ENCODE measurements around the gene TNN. TPM values are rescaled to one million over a fixed set of nuclear protein-coding genes. Genes with fewer than 3 reads are reported as not detected.

Gene TNN
- total and polyA plus RNA-seq, 2 donors (not counting 1 experiment from before 2014, with no cell fraction given), result not detected

DNA sequence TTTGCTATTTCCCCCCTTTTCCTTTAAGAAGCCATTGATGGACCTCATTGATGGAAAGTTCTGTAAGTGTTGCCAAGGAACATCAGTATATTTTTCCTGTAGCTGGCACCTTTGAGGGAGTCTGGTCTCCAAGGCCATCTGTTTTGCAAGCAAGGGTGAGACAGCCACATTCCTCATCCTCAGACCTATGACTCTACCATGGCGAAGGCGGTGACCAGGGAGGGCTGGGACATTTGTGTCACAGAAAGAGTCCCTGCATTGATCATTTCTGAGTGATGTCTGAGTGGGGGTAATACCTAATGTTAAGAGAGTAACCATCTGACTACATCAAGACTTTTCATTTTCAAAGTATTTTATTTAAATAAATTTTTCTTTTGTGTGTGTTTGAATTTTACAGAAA lies 89.6 kb downstream of the TNN start:
- H3K4me3 ChIP-seq (replicated peaks in 1 of 4; ENCODE audit: control extremely low read depth in 1 of 4, insufficient read depth in 1 of 4, low read depth in 3 of 4, low read length in 4 of 4), result no peak overlapping the region
- TF ChIP-seq, protein P1, sequence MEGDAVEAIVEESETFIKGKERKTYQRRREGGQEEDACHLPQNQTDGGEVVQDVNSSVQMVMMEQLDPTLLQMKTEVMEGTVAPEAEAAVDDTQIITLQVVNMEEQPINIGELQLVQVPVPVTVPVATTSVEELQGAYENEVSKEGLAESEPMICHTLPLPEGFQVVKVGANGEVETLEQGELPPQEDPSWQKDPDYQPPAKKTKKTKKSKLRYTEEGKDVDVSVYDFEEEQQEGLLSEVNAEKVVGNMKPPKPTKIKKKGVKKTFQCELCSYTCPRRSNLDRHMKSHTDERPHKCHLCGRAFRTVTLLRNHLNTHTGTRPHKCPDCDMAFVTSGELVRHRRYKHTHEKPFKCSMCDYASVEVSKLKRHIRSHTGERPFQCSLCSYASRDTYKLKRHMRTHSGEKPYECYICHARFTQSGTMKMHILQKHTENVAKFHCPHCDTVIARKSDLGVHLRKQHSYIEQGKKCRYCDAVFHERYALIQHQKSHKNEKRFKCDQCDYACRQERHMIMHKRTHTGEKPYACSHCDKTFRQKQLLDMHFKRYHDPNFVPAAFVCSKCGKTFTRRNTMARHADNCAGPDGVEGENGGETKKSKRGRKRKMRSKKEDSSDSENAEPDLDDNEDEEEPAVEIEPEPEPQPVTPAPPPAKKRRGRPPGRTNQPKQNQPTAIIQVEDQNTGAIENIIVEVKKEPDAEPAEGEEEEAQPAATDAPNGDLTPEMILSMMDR (conservative IDR thresholded peaks at IDR 0.05 in 1 of 2, IDR thresholded peaks at IDR 0.05 in 1 of 2; ENCODE audit: low read depth in 1 of 2, low read length in 2 of 2), result no peak
- no peak for TF ChIP-seq EZH2 (IDR thresholded peaks at IDR 0.05; ENCODE audit: low read length, missing control alignments)
- H3K27me3 ChIP-seq (ENCODE audit: control insufficient read depth, insufficient read depth, low read length), result no peaks in the 10 kb centered on the region
- no peak overlapping the region for H3K9ac ChIP-seq (ENCODE audit: insufficient read depth, low read length)
- H2AFZ ChIP-seq (ENCODE audit: low read length), result no peak overlapping the region
- no peaks in the 10 kb centered on the region for H4K20me1 ChIP-seq (ENCODE audit: control insufficient read depth, extremely low read depth, insufficient read depth, low read length)
- no peaks in the 10 kb centered on the region for H3K79me2 ChIP-seq (ENCODE audit: control insufficient read depth, insufficient read depth, low read length)
- no peak for DNase-seq (ENCODE audit: low read depth in 2 of 2)
- no peaks in the 10 kb centered on the region for H3K36me3 ChIP-seq (ENCODE audit: control insufficient read depth, insufficient read depth, low read length)
- no peaks in the 10 kb centered on the region for H3K4me1 ChIP-seq (ENCODE audit: control insufficient read depth, extremely low read depth, insufficient read depth, low read length)
- no peak overlapping the region for H3K27ac ChIP-seq (ENCODE audit: insufficient read depth, low read length)
- no peak overlapping the region for H3K4me2 ChIP-seq (ENCODE audit: extremely low read depth, insufficient read depth, low read length)
- H3K9me3 ChIP-seq (ENCODE audit: control insufficient read depth, insufficient read depth, low read depth, low read length), result no peaks in the 10 kb centered on the region

DNA sequence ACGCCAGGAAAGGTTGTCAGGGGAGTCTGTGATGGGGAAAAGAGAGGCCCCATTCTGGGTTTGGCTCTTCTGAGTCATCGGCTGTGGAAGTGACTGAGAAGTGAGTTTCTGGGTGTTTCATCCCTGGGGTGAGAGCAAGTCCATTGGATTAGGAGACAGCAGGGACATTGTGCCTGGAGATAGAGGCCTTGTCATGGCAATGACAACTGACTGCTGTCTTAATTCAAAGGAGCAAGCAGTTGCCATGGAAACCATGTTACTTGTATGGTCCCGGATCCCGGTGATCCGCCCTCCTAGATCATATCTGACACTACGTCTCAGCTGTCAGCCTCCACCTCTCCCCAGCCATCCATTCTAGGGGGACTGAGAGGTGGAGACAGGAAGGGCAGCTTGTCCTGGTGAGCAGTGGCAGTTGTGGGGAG lies 90.5 kb downstream of the TNN start:
- no peaks in the 10 kb centered on the region for H3K4me1 ChIP-seq (ENCODE audit: control insufficient read depth, extremely low read depth, insufficient read depth, low read length)
- H3K27me3 ChIP-seq (ENCODE audit: control insufficient read depth, insufficient read depth, low read length), result no peaks in the 10 kb centered on the region
- TF ChIP-seq EZH2 (IDR thresholded peaks at IDR 0.05; ENCODE audit: low read length, missing control alignments), result no peak
- TF ChIP-seq, protein P1 (conservative IDR thresholded peaks at IDR 0.05 in 1 of 2, IDR thresholded peaks at IDR 0.05 in 1 of 2; ENCODE audit: low read depth in 1 of 2, low read length in 2 of 2), result no peak
- H3K9me3 ChIP-seq (ENCODE audit: control insufficient read depth, insufficient read depth, low read depth, low read length), result no peaks in the 10 kb centered on the region
- H2AFZ ChIP-seq (ENCODE audit: low read length), result no peak overlapping the region
- H3K27ac ChIP-seq (ENCODE audit: insufficient read depth, low read length), result no peak overlapping the region
- H3K4me3 ChIP-seq (replicated peaks in 1 of 4; ENCODE audit: control extremely low read depth in 1 of 4, insufficient read depth in 1 of 4, low read depth in 3 of 4, low read length in 4 of 4), result no peak overlapping the region
- no peaks in the 10 kb centered on the region for H3K36me3 ChIP-seq (ENCODE audit: control insufficient read depth, insufficient read depth, low read length)
- no peaks in the 10 kb centered on the region for H4K20me1 ChIP-seq (ENCODE audit: control insufficient read depth, extremely low read depth, insufficient read depth, low read length)
- H3K9ac ChIP-seq (ENCODE audit: insufficient read depth, low read length), result no peak overlapping the region
- DNase-seq (ENCODE audit: low read depth in 2 of 2), result no peak
- H3K4me2 ChIP-seq (ENCODE audit: extremely low read depth, insufficient read depth, low read length), result no peak overlapping the region
- H3K79me2 ChIP-seq (ENCODE audit: control insufficient read depth, insufficient read depth, low read length), result no peaks in the 10 kb centered on the region

DNA sequence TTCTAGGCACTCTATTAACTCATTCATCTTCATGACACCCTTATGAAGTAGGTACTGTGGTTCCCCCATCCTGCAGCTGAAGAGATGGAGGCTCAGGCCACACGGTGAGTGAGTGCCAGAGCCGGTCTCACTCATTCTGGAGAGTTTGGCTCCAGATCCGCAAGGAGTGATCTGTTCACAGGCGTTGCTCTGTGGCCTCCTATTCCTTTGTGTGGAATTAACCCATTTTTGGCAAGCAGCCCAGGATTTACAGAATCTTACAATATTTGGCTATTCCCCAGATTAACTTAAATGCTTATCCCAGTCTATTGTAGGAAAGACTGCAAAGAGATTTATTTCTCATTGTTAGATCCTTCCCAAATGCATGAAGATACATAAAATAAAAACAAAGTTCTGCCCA lies 95.3 kb downstream of the TNN start:
- H3K4me1 ChIP-seq (ENCODE audit: control insufficient read depth, extremely low read depth, insufficient read depth, low read length), result no peaks in the 10 kb centered on the region
- H3K9ac ChIP-seq (ENCODE audit: insufficient read depth, low read length), result no peak overlapping the region
- H3K27me3 ChIP-seq (ENCODE audit: control insufficient read depth, insufficient read depth, low read length), result no peaks in the 10 kb centered on the region
- H3K79me2 ChIP-seq (ENCODE audit: control insufficient read depth, insufficient read depth, low read length), result no peaks in the 10 kb centered on the region
- H3K4me2 ChIP-seq (ENCODE audit: extremely low read depth, insufficient read depth, low read length), result no peak overlapping the region
- H4K20me1 ChIP-seq (ENCODE audit: control insufficient read depth, extremely low read depth, insufficient read depth, low read length), result no peaks in the 10 kb centered on the region
- H3K4me3 ChIP-seq (replicated peaks in 1 of 4; ENCODE audit: control extremely low read depth in 1 of 4, insufficient read depth in 1 of 4, low read depth in 3 of 4, low read length in 4 of 4), result no peak overlapping the region
- DNase-seq (ENCODE audit: low read depth in 2 of 2), result peak in 1 of 2 donors; percentile 24
- H3K36me3 ChIP-seq (ENCODE audit: control insufficient read depth, insufficient read depth, low read length), result no peaks in the 10 kb centered on the region
- H3K27ac ChIP-seq (ENCODE audit: insufficient read depth, low read length), result no peak overlapping the region
- H2AFZ ChIP-seq (ENCODE audit: low read length), result no peak overlapping the region
- no peaks in the 10 kb centered on the region for H3K9me3 ChIP-seq (ENCODE audit: control insufficient read depth, insufficient read depth, low read depth, low read length)
- TF ChIP-seq, protein P1 (conservative IDR thresholded peaks at IDR 0.05 in 1 of 2, IDR thresholded peaks at IDR 0.05 in 1 of 2; ENCODE audit: low read depth in 1 of 2, low read length in 2 of 2), result no peak
- no peak for TF ChIP-seq EZH2 (IDR thresholded peaks at IDR 0.05; ENCODE audit: low read length, missing control alignments)
